ENCODE results near the gene SPHKAP. TPM values are rescaled to one million over a fixed set of nuclear protein-coding genes. Genes with fewer than 3 reads are reported as not detected.

SPHKAP gene
- total RNA-seq, 1 experiment from 2014 or later, result not detected

- TF ChIP-seq CTCF (IDR thresholded peaks at IDR 0.05; ENCODE audit: insufficient read depth in 1 of 2, low read depth in 1 of 2, low read length in 1 of 2, severe bottlenecking in 1 of 2, unreplicated experiment in 1 of 2), result no peak
- no peak for DNase-seq
- H3K4me3 Mint-ChIP-seq (ENCODE audit: unreplicated experiment), result no peak overlapping the region
- no peaks in the 10 kb centered on the region for H3K9me3 ChIP-seq
- H3K27me3 ChIP-seq (replicated peaks; ENCODE audit: control insufficient read depth, insufficient read depth, low read length), result no peaks in the 10 kb centered on the region
- H3K4me3 ChIP-seq (ENCODE audit: low read depth, low read length), result no peak overlapping the region
- H3K9me3 Mint-ChIP-seq (ENCODE audit: unreplicated experiment), result no peaks in the 10 kb centered on the region
- no peaks in the 10 kb centered on the region for H3K4me1 ChIP-seq
- POLR2A ChIA-PET, result no interaction called here
- no peaks in the 10 kb centered on the region for H3K4me1 Mint-ChIP-seq (ENCODE audit: low read depth, unreplicated experiment)
- no peaks in the 10 kb centered on the region for H3K36me3 Mint-ChIP-seq (ENCODE audit: insufficient read depth, unreplicated experiment)
- CTCF ChIA-PET, result no interaction called here
- peaks cover 5% of the 10 kb centered on the region for H3K27me3 Mint-ChIP-seq (ENCODE audit: insufficient read depth, unreplicated experiment)
- no peaks in the 10 kb centered on the region for H3K36me3 ChIP-seq (ENCODE audit: control insufficient read depth, insufficient read depth, low read length)
- no peak overlapping the region for H3K27ac Mint-ChIP-seq (ENCODE audit: unreplicated experiment)
- intact Hi-C loops (cut with micrococcal nuclease; ENCODE audit: unreplicated experiment), result no loop called here
- no TSS peak for BruUV-seq (replicated peaks)
Observed at GRCh38 chr2:228065686-228066085, 115.8 kb downstream of the SPHKAP start.

- H3K4me3 Mint-ChIP-seq (ENCODE audit: unreplicated experiment), result no peak overlapping the region
- no peaks in the 10 kb centered on the region for H3K9me3 Mint-ChIP-seq (ENCODE audit: unreplicated experiment)
- intact Hi-C loops (cut with micrococcal nuclease; ENCODE audit: unreplicated experiment), result no loop called here
- no peak overlapping the region for H3K27ac Mint-ChIP-seq (ENCODE audit: unreplicated experiment)
- Histone ChIP-seq H3K27me3 (replicated peaks; ENCODE audit: control insufficient read depth, insufficient read depth, low read length) (no peaks in the 10 kb centered on the region), H3K4me1 (no peaks in the 10 kb centered on the region), H3K4me3 (ENCODE audit: low read depth, low read length) (no peak overlapping the region), H3K36me3 (ENCODE audit: control insufficient read depth, insufficient read depth, low read length) (no peaks in the 10 kb centered on the region), H3K9me3 (no peaks in the 10 kb centered on the region)
- no peaks in the 10 kb centered on the region for H3K36me3 Mint-ChIP-seq (ENCODE audit: insufficient read depth, unreplicated experiment)
- CTCF ChIA-PET, result no interaction called here
- no TSS peak for BruUV-seq (replicated peaks)
- DNase-seq, result no peak
- TF ChIP-seq CTCF (IDR thresholded peaks at IDR 0.05; ENCODE audit: insufficient read depth in 1 of 2, low read depth in 1 of 2, low read length in 1 of 2, severe bottlenecking in 1 of 2, unreplicated experiment in 1 of 2), result no peak
- no peaks in the 10 kb centered on the region for H3K4me1 Mint-ChIP-seq (ENCODE audit: low read depth, unreplicated experiment)
- H3K27me3 Mint-ChIP-seq (ENCODE audit: insufficient read depth, unreplicated experiment), result peaks cover 5% of the 10 kb centered on the region
- POLR2A ChIA-PET, result no interaction called here
Observed at GRCh38 chr2:228064796-228065315, 116.6 kb downstream of the SPHKAP start.

- CTCF ChIA-PET, result no interaction called here
- H3K27me3 ChIP-seq (replicated peaks; ENCODE audit: control insufficient read depth, insufficient read depth, low read length), result no peaks in the 10 kb centered on the region
- POLR2A ChIA-PET, result no interaction called here
- BruUV-seq (replicated peaks), result no TSS peak
- H3K9me3 Mint-ChIP-seq (ENCODE audit: unreplicated experiment), result no peaks in the 10 kb centered on the region
- no peaks in the 10 kb centered on the region for H3K9me3 ChIP-seq
- H3K36me3 ChIP-seq (ENCODE audit: control insufficient read depth, insufficient read depth, low read length), result no peaks in the 10 kb centered on the region
- H3K27me3 Mint-ChIP-seq (ENCODE audit: insufficient read depth, unreplicated experiment), result peaks cover 5% of the 10 kb centered on the region
- no peak for TF ChIP-seq CTCF (IDR thresholded peaks at IDR 0.05; ENCODE audit: insufficient read depth in 1 of 2, low read depth in 1 of 2, low read length in 1 of 2, severe bottlenecking in 1 of 2, unreplicated experiment in 1 of 2)
- H3K4me3 Mint-ChIP-seq (ENCODE audit: unreplicated experiment), result no peak overlapping the region
- intact Hi-C loops (cut with micrococcal nuclease; ENCODE audit: unreplicated experiment), result no loop called here
- H3K27ac Mint-ChIP-seq (ENCODE audit: unreplicated experiment), result no peak overlapping the region
- H3K4me1 Mint-ChIP-seq (ENCODE audit: low read depth, unreplicated experiment), result no peaks in the 10 kb centered on the region
- no peaks in the 10 kb centered on the region for H3K36me3 Mint-ChIP-seq (ENCODE audit: insufficient read depth, unreplicated experiment)
- H3K4me3 ChIP-seq (ENCODE audit: low read depth, low read length), result no peak overlapping the region
- DNase-seq, result no peak
- H3K4me1 ChIP-seq, result no peaks in the 10 kb centered on the region
Observed at GRCh38 chr2:228064024-228064423, 117.5 kb downstream of the SPHKAP start.

Measured in Caco-2 (cell line).